ENCODE measurements around the gene STAM.

Gene STAM

GRCh38 chr10:17616403-17617030 is 27.4 kb upstream of the STAM start:
- no peaks in the 10 kb centered on the region for H3K36me3 ChIP-seq (replicated peaks; ENCODE audit: low read depth, low read length)
- H3K4me3 ChIP-seq (ENCODE audit: low read length) = peak overlapping the region; percentile 76
- H3K79me2 ChIP-seq (ENCODE audit: low read length) = no peaks in the 10 kb centered on the region
- H3K27ac ChIP-seq (ENCODE audit: low read length) = no peak overlapping the region
- H2AFZ ChIP-seq (ENCODE audit: low read depth, low read length) = peak overlapping the region; percentile 35; the same call in 1 of the 2 replicates
- no peaks in the 10 kb centered on the region for H4K20me1 ChIP-seq (ENCODE audit: insufficient read depth, low read length)
- no peaks in the 10 kb centered on the region for H3K9me3 ChIP-seq (ENCODE audit: insufficient read depth, low read length)
- 0 out of 2 replicates have a peak, but pooled peaks cover 3% of the 10 kb centered on the region for H3K4me1 ChIP-seq (ENCODE audit: low read length)
- no peak for TF ChIP-seq EZH2phosphoT487 (IDR thresholded peaks at IDR 0.05; ENCODE audit: low read depth)
- TF ChIP-seq CTCF (IDR thresholded peaks at IDR 0.05; ENCODE audit: low read depth, low read length) = no peak
- H3K4me2 ChIP-seq (ENCODE audit: low read length) = peak overlapping the region; percentile 81
- H3K9ac ChIP-seq (ENCODE audit: low read length) = peak overlapping the region; percentile 63
- H3K27me3 ChIP-seq (ENCODE audit: low read depth, low read length) = peaks cover 8% of the 10 kb centered on the region; the same call in 1 of the 2 replicates

- peaks cover 8% of the 10 kb centered on the region; the same call in 1 of the 2 replicates for H3K27me3 ChIP-seq (ENCODE audit: low read depth, low read length)
- no peaks in the 10 kb centered on the region for H4K20me1 ChIP-seq (ENCODE audit: insufficient read depth, low read length)
- H3K79me2 ChIP-seq (ENCODE audit: low read length) = no peaks in the 10 kb centered on the region
- H3K4me2 ChIP-seq (ENCODE audit: low read length) = peak within 1 kb of the TSS; percentile 81
- H3K27ac ChIP-seq (ENCODE audit: low read length) = no peak within 1 kb of the TSS
- no peaks in the 10 kb centered on the region for H3K36me3 ChIP-seq (replicated peaks; ENCODE audit: low read depth, low read length)
- H2AFZ ChIP-seq (ENCODE audit: low read depth, low read length) = peak within 1 kb of the TSS; percentile 51; the same call in 1 of the 2 replicates
- no peaks in the 10 kb centered on the region for H3K9me3 ChIP-seq (ENCODE audit: insufficient read depth, low read length)
- TF ChIP-seq EZH2phosphoT487 (IDR thresholded peaks at IDR 0.05; ENCODE audit: low read depth) (no peak), CTCF (IDR thresholded peaks at IDR 0.05; ENCODE audit: low read depth, low read length) (peak; percentile 16; the same call in 1 of the 2 replicates)
- H3K4me1 ChIP-seq (ENCODE audit: low read length) = 0 out of 2 replicates have a peak, but pooled peaks cover 3% of the 10 kb centered on the region
- H3K4me3 ChIP-seq (ENCODE audit: low read length) = peak within 1 kb of the TSS; percentile 76
- H3K9ac ChIP-seq (ENCODE audit: low read length) = peak within 1 kb of the TSS; percentile 63
These were observed 26.7 kb upstream of the STAM start, which contains the start of gene HACD1 for GRCh38 chr10:17617031-17617911. TSS of gene HACD1 (minus strand) at chr10:17617374. CDS start at chr10:17617339, 35 bp downstream.

GRCh38 chr10:17622061-17622460 is 21.9 kb upstream of the STAM start:
- peaks cover 8% of the 10 kb centered on the region; the same call in 1 of the 2 replicates for H3K27me3 ChIP-seq (ENCODE audit: low read depth, low read length)

More at GRCh38 chr10:17622061-17622460, 21.9 kb upstream of the STAM start:
- Histone ChIP-seq H4K20me1 (ENCODE audit: insufficient read depth, low read length) (no peaks in the 10 kb centered on the region), H3K4me2 (ENCODE audit: low read length) (no peak overlapping the region), H3K27ac (ENCODE audit: low read length) (no peak overlapping the region), H3K36me3 (replicated peaks; ENCODE audit: low read depth, low read length) (no peaks in the 10 kb centered on the region), H3K4me1 (ENCODE audit: low read length) (0 out of 2 replicates have a peak, but pooled peaks cover 3% of the 10 kb centered on the region), H3K79me2 (ENCODE audit: low read length) (no peaks in the 10 kb centered on the region), H3K4me3 (ENCODE audit: low read length) (no peak overlapping the region), H3K9me3 (ENCODE audit: insufficient read depth, low read length) (no peaks in the 10 kb centered on the region), H3K9ac (ENCODE audit: low read length) (no peak overlapping the region), H2AFZ (ENCODE audit: low read depth, low read length) (no peak overlapping the region)
- no peak for TF ChIP-seq CTCF (IDR thresholded peaks at IDR 0.05; ENCODE audit: low read depth, low read length)
- TF ChIP-seq EZH2phosphoT487 (IDR thresholded peaks at IDR 0.05; ENCODE audit: low read depth) = no peak

Data from OCI-LY3 (cell line).